ENCODE measurements around the gene GALNT2.

Gene GALNT2

DNA sequence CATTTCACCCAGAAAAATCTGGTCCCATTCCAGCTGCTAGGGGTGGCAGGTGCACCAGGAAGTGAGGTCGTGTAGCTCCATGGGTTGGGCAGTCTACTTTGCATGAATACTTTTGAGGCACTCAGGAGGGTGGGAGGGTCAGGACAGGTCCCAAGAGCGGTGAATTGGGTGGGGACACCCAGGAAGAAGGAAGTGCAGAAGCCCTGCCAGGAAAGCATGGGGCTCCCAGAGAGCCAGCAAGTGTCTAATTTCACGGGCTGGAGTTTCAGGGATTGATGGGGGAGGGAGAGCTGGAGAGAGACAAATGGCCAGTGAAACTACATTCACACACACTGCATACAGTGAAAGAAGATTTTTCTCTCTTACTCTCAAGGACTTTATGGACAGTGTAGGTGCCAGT, 137.8 kb downstream of the GALNT2 start:
- H3K9me3 ChIP-seq (ENCODE audit: low read depth, low read length), result no peaks in the 10 kb centered on the region
- 0 out of 2 replicates have a peak overlapping the region, but pooled peaks have one; percentile 2 for H3K27ac ChIP-seq
- no peaks in the 10 kb centered on the region for H3K36me3 ChIP-seq (ENCODE audit: insufficient read depth, low read length)
- no peak overlapping the region for H3K4me3 ChIP-seq
- no peak for DNase-seq (ENCODE audit: low read depth, low spot score)
- no peak overlapping the region for H3K9ac ChIP-seq (ENCODE audit: insufficient read length)
- no peak for TF ChIP-seq POLR2AphosphoS5 (IDR thresholded peaks at IDR 0.05; ENCODE audit: borderline replicate concordance, low read depth, low read length)
- TF ChIP-seq EZH2 (IDR thresholded peaks at IDR 0.05), result no peak
- no peak for TF ChIP-seq FOXP2 (optimal IDR thresholded peaks at IDR 0.05; ENCODE audit: control extremely low read depth, extremely low read length, insufficient read depth)

DNA sequence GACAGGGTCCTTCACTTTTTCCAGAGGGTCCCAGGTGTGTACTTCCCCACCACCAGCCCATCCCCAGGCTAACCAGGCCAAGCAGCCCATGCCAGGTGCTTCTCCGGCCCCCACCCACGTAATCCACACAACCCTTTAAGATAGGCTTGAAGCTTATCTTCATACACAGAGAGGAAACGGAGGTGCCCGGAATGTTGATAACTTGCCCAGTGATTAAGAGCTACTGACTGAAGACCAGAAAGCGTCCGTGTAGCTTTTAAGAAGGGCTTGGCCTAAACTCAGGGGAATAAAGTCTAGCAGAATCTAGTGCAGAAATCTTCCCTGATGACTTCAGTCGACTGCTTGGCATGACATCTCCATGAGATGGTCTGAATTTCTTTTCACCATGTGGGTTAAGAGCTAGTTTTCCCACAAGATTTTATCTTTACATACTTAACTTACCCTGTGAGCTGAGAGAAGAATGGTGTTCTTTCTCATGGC, 138.7 kb downstream of the GALNT2 start:
- Histone ChIP-seq H3K36me3 (ENCODE audit: insufficient read depth, low read length) (no peaks in the 10 kb centered on the region), H3K27ac (no peak overlapping the region), H3K4me3 (no peak overlapping the region), H3K9me3 (ENCODE audit: low read depth, low read length) (no peaks in the 10 kb centered on the region), H3K9ac (ENCODE audit: insufficient read length) (no peak overlapping the region)
- DNase-seq (ENCODE audit: low read depth, low spot score), result no peak
- TF ChIP-seq POLR2AphosphoS5 (IDR thresholded peaks at IDR 0.05; ENCODE audit: borderline replicate concordance, low read depth, low read length) (no peak), EZH2 (IDR thresholded peaks at IDR 0.05) (no peak), FOXP2 (optimal IDR thresholded peaks at IDR 0.05; ENCODE audit: control extremely low read depth, extremely low read length, insufficient read depth) (no peak)

DNA sequence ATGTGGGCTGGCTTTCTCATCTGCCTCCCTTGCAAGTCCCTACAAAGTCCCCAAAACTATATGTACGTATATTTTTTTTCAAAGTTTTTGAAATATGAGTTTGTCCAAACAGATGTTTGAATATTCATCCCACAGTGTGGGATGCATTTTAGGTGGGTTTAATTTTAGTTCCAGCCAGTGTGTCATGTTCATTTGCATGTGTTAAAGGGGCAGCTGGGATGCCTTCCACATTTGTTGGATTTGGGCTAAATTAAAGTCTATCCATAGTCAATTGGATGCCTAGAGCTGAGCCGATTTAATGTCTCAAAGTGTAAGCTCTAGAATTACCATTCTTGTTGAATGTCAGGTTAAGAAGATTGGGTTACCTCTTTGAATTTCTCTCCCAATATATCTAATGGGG, 139.2 kb downstream of the GALNT2 start:
- no peak overlapping the region for H3K27ac ChIP-seq
- DNase-seq (ENCODE audit: low read depth, low spot score), result no peak
- no peak for TF ChIP-seq EZH2 (IDR thresholded peaks at IDR 0.05)
- TF ChIP-seq FOXP2 (optimal IDR thresholded peaks at IDR 0.05; ENCODE audit: control extremely low read depth, extremely low read length, insufficient read depth), result no peak
- no peak for TF ChIP-seq POLR2AphosphoS5 (IDR thresholded peaks at IDR 0.05; ENCODE audit: borderline replicate concordance, low read depth, low read length)
- no peak overlapping the region for H3K9ac ChIP-seq (ENCODE audit: insufficient read length)
- H3K4me3 ChIP-seq, result no peak overlapping the region
- no peaks in the 10 kb centered on the region for H3K36me3 ChIP-seq (ENCODE audit: insufficient read depth, low read length)
- H3K9me3 ChIP-seq (ENCODE audit: low read depth, low read length), result no peaks in the 10 kb centered on the region

DNA sequence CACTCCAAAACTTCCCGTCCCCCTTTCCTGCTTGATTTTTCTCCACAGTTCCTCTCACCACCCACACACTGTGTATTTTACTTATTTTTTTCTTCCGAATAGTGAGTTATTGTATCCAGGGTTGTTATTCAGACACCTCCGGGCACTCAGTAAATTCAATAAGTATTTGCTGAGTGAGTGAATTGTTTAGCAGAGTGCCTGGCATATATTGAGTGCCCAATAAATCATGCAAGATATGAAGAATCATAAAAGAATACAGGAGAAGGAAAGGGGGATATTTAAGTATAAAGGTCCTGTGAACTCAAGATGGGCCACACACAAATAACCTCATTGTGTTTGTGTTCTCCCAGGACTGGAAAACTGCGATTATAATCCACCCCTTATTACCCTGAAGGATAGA, 139.9 kb downstream of the GALNT2 start:
- H3K9me3 ChIP-seq (ENCODE audit: low read depth, low read length), result no peaks in the 10 kb centered on the region
- no peak overlapping the region for H3K27ac ChIP-seq
- H3K9ac ChIP-seq (ENCODE audit: insufficient read length), result no peak overlapping the region
- no peak for TF ChIP-seq FOXP2 (optimal IDR thresholded peaks at IDR 0.05; ENCODE audit: control extremely low read depth, extremely low read length, insufficient read depth)
- TF ChIP-seq EZH2 (IDR thresholded peaks at IDR 0.05), result no peak
- no peak for TF ChIP-seq POLR2AphosphoS5 (IDR thresholded peaks at IDR 0.05; ENCODE audit: borderline replicate concordance, low read depth, low read length)
- no peak for DNase-seq (ENCODE audit: low read depth, low spot score)
- H3K36me3 ChIP-seq (ENCODE audit: insufficient read depth, low read length), result no peaks in the 10 kb centered on the region
- H3K4me3 ChIP-seq, result no peak overlapping the region

DNA sequence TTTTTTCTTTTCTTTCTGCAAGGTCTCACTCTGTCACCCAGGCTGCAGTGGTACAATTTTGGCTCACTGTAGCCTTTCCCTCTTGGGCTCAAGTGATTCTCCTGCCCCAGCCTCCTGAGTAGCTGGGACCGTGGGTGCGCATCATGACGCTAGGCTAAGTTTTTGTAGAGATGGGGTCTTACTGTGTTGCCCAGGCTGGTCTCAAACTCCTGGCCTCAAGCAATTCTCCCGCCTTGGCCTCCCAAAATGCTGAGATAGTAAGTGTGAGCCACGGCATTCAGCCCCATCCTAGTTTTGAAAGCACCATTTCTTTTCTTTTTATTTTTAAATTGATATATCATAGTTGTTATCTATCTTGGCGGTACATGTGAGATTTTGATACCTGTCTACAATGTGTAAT, 140.6 kb downstream of the GALNT2 start:
- H3K9ac ChIP-seq (ENCODE audit: insufficient read length), result no peak overlapping the region
- H3K36me3 ChIP-seq (ENCODE audit: insufficient read depth, low read length), result no peaks in the 10 kb centered on the region
- H3K9me3 ChIP-seq (ENCODE audit: low read depth, low read length), result no peaks in the 10 kb centered on the region
- no peak overlapping the region for H3K27ac ChIP-seq
- no peak for DNase-seq (ENCODE audit: low read depth, low spot score)
- no peak overlapping the region for H3K4me3 ChIP-seq
- TF ChIP-seq POLR2AphosphoS5 (IDR thresholded peaks at IDR 0.05; ENCODE audit: borderline replicate concordance, low read depth, low read length) (no peak), FOXP2 (optimal IDR thresholded peaks at IDR 0.05; ENCODE audit: control extremely low read depth, extremely low read length, insufficient read depth) (no peak), EZH2 (IDR thresholded peaks at IDR 0.05) (no peak)

DNA sequence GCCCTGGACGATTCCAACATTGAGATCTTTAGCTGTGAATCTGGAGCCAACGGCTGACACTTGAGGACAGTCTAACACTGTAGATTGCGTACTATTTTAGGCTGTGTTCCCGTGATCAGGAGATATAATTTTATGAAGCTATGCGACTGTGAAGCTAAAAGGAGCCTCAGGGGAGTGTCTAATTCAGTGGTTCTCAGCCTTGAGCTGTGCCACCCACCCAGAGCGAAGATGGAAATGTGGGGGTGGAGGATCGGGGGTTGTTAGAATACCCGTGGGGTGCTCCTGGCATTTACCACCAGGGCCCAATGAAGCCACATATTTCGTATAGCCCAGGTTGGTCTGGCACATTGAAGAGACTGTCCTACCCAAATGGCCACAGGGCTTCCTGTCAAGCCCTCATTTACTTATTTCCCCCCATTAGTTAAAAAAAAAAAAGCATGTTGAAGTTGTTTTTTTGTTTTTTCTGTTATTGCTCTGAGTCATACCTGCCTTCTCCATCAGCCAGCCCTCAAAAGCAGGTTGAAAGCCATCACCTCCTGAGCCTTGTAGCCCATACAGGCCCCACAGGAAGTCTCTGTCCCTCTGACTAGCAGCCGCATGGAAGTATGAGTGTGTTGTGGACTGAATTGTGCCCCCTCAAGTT, 141.7 kb downstream of the GALNT2 start:
- no peak for DNase-seq (ENCODE audit: low read depth, low spot score)
- H3K36me3 ChIP-seq (ENCODE audit: insufficient read depth, low read length), result no peaks in the 10 kb centered on the region
- no peak for TF ChIP-seq EZH2 (IDR thresholded peaks at IDR 0.05)
- TF ChIP-seq FOXP2 (optimal IDR thresholded peaks at IDR 0.05; ENCODE audit: control extremely low read depth, extremely low read length, insufficient read depth), result no peak
- TF ChIP-seq POLR2AphosphoS5 (IDR thresholded peaks at IDR 0.05; ENCODE audit: borderline replicate concordance, low read depth, low read length), result no peak
- no peak overlapping the region for H3K4me3 ChIP-seq
- H3K27ac ChIP-seq, result no peak overlapping the region
- no peaks in the 10 kb centered on the region for H3K9me3 ChIP-seq (ENCODE audit: low read depth, low read length)
- no peak overlapping the region for H3K9ac ChIP-seq (ENCODE audit: insufficient read length)

DNA sequence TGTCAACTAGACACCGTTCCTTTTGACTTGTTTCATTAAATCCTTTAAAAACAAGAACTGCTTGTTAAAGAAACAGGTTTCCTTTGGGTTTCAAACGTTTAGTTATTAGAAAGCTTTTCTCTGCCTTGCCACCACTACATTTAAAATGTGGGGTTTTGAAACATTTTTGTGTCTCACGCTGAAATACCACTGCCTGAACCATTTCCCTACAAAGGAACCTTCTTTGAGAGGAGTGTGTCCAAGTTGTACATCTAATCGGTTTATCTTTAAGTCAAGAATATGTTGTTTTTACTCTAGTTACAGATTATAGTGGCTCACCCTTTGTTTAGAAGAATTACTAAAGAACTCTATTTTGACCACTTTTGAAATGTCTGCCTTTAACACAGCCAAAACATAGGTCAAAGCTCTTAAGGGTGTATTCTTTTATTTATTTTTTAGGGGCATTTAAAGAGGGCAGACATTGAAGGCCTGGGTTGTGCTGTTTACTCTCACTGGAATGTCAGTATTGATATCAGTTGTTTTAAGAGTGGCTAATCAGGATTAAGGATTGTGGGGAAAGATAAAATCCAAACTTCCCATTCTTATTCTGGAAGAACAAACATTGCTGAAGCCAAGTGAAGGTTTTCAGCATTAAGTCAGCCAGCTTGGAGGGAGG, 143.4 kb downstream of the GALNT2 start:
- H3K27ac ChIP-seq, result 0 out of 2 replicates have a peak overlapping the region, but pooled peaks have one; percentile 32
- H3K9me3 ChIP-seq (ENCODE audit: low read depth, low read length), result no peaks in the 10 kb centered on the region
- no peaks in the 10 kb centered on the region for H3K36me3 ChIP-seq (ENCODE audit: insufficient read depth, low read length)
- no peak for DNase-seq (ENCODE audit: low read depth, low spot score)
- TF ChIP-seq FOXP2 (optimal IDR thresholded peaks at IDR 0.05; ENCODE audit: control extremely low read depth, extremely low read length, insufficient read depth) (no peak), EZH2 (IDR thresholded peaks at IDR 0.05) (no peak), POLR2AphosphoS5 (IDR thresholded peaks at IDR 0.05; ENCODE audit: borderline replicate concordance, low read depth, low read length) (no peak)
- no peak overlapping the region for H3K4me3 ChIP-seq
- no peak overlapping the region for H3K9ac ChIP-seq (ENCODE audit: insufficient read length)

DNA sequence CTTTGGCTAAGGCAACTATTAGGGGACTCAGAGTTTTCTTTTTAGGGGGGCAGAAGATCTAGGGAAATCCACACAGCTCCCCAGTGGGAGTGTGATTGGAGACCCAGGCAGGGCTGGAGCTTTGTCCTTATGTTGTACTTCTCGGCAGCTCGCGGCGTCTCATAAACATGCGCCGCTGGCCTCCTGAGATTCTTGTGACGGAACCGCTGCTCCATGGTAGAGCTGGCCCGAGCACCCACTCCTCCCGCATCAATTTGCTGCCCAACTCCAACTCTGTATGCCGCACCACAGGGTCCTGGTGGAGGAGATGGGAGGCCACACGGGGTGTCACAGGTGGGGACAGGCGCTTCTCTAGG, 143.9 kb downstream of the GALNT2 start:
- H3K9ac ChIP-seq (ENCODE audit: insufficient read length), result no peak overlapping the region
- H3K4me3 ChIP-seq, result no peak overlapping the region

More for the DNA sequence above, 143.9 kb downstream of the GALNT2 start:
- Histone ChIP-seq H3K9me3 (ENCODE audit: low read depth, low read length) (no peaks in the 10 kb centered on the region), H3K36me3 (ENCODE audit: insufficient read depth, low read length) (no peaks in the 10 kb centered on the region), H3K27ac (no peak overlapping the region)
- TF ChIP-seq EZH2 (IDR thresholded peaks at IDR 0.05), result no peak
- no peak for TF ChIP-seq FOXP2 (optimal IDR thresholded peaks at IDR 0.05; ENCODE audit: control extremely low read depth, extremely low read length, insufficient read depth)
- no peak for TF ChIP-seq POLR2AphosphoS5 (IDR thresholded peaks at IDR 0.05; ENCODE audit: borderline replicate concordance, low read depth, low read length)
- no peak for DNase-seq (ENCODE audit: low read depth, low spot score)
